Breast epithelium (tissue), 3 donors: ENCODE data around the gene IQGAP2.

ENCODE experiments used
- CTCF ChIP-seq, 3 donors: fragments of 450-650 bp; IDR thresholded peaks; one replicate each; pipeline ENCODE4 v1.5.1; 2016 to 2017; ENCODE audit warnings: antibody characterized with exemption in 3 of 3, mild to moderate bottlenecking in 3 of 3, moderate library complexity in 3 of 3
- POLR2A ChIP-seq: fragments of 450-650 bp; IDR thresholded peaks from one replicate; pipeline ENCODE4 v1.6.1; 2016; ENCODE audit warnings: antibody characterized with exemption, mild to moderate bottlenecking, moderate library complexity

- TF ChIP-seq CTCF (IDR thresholded peaks at IDR 0.05) (no peak), POLR2A (no peak)
Measured at GRCh38 chr5:76684756-76685519, 281.9 kb downstream of the IQGAP2 start.
